HEK293T (cell line): ENCODE results near the gene OPCML.

Experiments
- CTCF ChIA-PET: fragments of 350-600 bp; formaldehyde crosslinking; extraction: SDS; loops from one replicate; lab custom pipeline; 2021; ENCODE audit warnings: antibody characterized with exemption, inconsistent platforms; lab: Yijun Ruan, JAX
- POLR2A ChIA-PET: fragments of 350-600 bp; formaldehyde crosslinking; extraction: SDS; loops from one replicate; lab custom pipeline; 2020; ENCODE audit warnings: antibody characterized with exemption, inconsistent platforms; lab: Yijun Ruan, JAX
- DNase-seq: peaks from one replicate; pipeline ENCODE4 v3.0.0; 2012; ENCODE audit warnings: mixed read lengths; ENCODE audit errors: extremely low spot score
- ARNT ChIP-seq: fragments of 450-650 bp; IDR thresholded peaks from 2 replicates; pipeline ENCODE4 v1.6.1; 2017; ENCODE audit warnings: mild to moderate bottlenecking
- BHLHE40 ChIP-seq: fragments of 450-650 bp; IDR thresholded peaks from 2 replicates; pipeline ENCODE4 v1.6.1; 2016; ENCODE audit warnings: mild to moderate bottlenecking, moderate library complexity, borderline replicate concordance
- CTBP1 ChIP-seq: fragments of 450-650 bp; IDR thresholded peaks from 2 replicates; pipeline ENCODE4 v1.6.1; 2016; ENCODE audit warnings: borderline replicate concordance
- ELF4 ChIP-seq: fragments of 450-650 bp; IDR thresholded peaks from 2 replicates; pipeline ENCODE4 v1.6.1; 2017; ENCODE audit warnings: antibody characterized with exemption
- FOXA1 ChIP-seq: fragments of 450-650 bp; IDR thresholded peaks from 2 replicates; pipeline ENCODE4 v1.6.1; 2016; ENCODE audit warnings: mild to moderate bottlenecking
- FOXK2 ChIP-seq: fragments of 450-650 bp; IDR thresholded peaks from 2 replicates; pipeline ENCODE4 v1.6.1; 2016; ENCODE audit warnings: mild to moderate bottlenecking
- FOXM1 ChIP-seq: fragments of 450-650 bp; IDR thresholded peaks from 2 replicates; pipeline ENCODE4 v1.6.1; 2017; ENCODE audit warnings: mild to moderate bottlenecking, borderline replicate concordance
- HDGF ChIP-seq: fragments of 450-650 bp; IDR thresholded peaks from 2 replicates; pipeline ENCODE4 v1.6.1; 2017; ENCODE audit warnings: antibody characterized with exemption, borderline replicate concordance
- L3MBTL2 ChIP-seq: fragments of 450-650 bp; conservative IDR thresholded peaks from 2 replicates; pipeline ENCODE4 v1.6.1; 2016; ENCODE audit warnings: mild to moderate bottlenecking
- LEF1 ChIP-seq: fragments of 450-650 bp; IDR thresholded peaks from 2 replicates; pipeline ENCODE4 v1.6.1; 2017; ENCODE audit warnings: mild to moderate bottlenecking, borderline replicate concordance
- NFRKB ChIP-seq: fragments of 450-650 bp; IDR thresholded peaks from 2 replicates; pipeline ENCODE4 v1.6.1; 2016; ENCODE audit warnings: mild to moderate bottlenecking, moderate library complexity
- SP1 ChIP-seq: fragments of 450-650 bp; IDR thresholded peaks from 2 replicates; pipeline ENCODE4 v1.6.1; 2017
- SUZ12 ChIP-seq: fragments of 450-650 bp; IDR thresholded peaks from 2 replicates; pipeline ENCODE4 v1.6.1; 2016; ENCODE audit warnings: mild to moderate bottlenecking
- TARDBP ChIP-seq: fragments of 450-650 bp; IDR thresholded peaks from 2 replicates; pipeline ENCODE4 v1.6.1; 2016
- ZNF384 ChIP-seq: fragments of 450-650 bp; IDR thresholded peaks from 2 replicates; pipeline ENCODE4 v1.6.1; 2016
- TF ChIP-seq, protein P1 (sequence below): fragments of 450-650 bp; IDR thresholded peaks from 2 replicates; pipeline ENCODE4 v1.6.1; 2016

OPCML gene

DNA sequence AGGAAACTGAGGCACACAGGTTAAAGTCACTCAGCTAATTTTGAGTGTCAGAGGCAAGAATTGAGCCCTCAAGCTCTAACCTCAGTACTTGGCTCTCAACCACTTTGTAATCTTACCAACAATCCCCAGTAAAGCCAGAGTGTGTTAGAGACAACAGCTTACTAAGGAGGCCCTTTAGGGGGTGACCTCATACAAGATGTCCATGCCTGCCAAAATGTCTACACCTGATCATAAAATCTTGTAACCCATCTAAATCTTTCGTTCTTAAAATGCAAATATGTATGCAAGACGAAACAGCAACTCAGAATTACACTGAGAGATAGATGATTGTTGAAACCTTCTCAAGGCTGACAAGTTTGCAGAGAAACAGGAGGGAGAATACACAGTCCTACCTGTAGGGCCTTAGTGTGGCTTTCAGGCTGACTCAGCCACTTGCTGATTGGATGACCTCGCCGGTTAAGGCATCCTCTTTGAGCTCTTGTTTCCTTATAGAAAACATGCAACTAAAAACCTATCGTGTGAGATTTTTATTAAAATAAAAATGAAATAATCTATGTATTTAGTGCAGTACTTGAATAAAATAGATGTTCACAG, 143.2 kb downstream of the OPCML start:
- TF ChIP-seq ELF4 (no peak), LEF1 (no peak), SUZ12 (no peak), SP1 (no peak), BHLHE40 (no peak), FOXA1 (no peak), FOXK2 (no peak), TARDBP (no peak), ZNF384 (no peak), CTBP1 (no peak), FOXM1 (no peak), ARNT (no peak), HDGF (no peak), L3MBTL2 (no peak), NFRKB (no peak)
- TF ChIP-seq, protein P1, sequence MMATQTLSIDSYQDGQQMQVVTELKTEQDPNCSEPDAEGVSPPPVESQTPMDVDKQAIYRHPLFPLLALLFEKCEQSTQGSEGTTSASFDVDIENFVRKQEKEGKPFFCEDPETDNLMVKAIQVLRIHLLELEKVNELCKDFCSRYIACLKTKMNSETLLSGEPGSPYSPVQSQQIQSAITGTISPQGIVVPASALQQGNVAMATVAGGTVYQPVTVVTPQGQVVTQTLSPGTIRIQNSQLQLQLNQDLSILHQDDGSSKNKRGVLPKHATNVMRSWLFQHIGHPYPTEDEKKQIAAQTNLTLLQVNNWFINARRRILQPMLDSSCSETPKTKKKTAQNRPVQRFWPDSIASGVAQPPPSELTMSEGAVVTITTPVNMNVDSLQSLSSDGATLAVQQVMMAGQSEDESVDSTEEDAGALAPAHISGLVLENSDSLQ, result no peak
- POLR2A ChIA-PET, result no interaction called here
- CTCF ChIA-PET, result no interaction called here

DNA sequence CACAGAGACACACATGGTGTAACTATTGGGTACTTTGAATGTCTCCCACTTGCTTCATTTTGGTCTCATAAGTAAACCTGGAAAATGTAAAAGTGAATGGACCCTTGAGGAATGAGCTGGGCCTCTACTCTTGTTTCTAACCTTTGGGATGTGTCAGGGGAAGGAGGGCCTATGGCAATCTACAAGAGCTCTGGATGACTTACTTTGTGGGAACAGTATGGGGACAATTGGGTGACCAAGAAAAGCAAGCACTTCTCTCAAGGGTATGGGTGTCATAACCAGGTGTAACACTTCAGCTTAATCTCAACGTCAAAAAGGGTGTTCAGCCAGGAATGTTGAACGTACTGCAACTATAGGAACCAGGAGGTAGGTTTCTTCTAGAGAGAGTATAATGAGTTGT, 144.0 kb downstream of the OPCML start:
- ChIA-PET CTCF (no interaction called here), POLR2A (no interaction called here)
- TF ChIP-seq SUZ12 (no peak), FOXA1 (no peak)

More for the DNA sequence above, 143.2 kb downstream of the OPCML start:
- DNase-seq, result no peak

DNA sequence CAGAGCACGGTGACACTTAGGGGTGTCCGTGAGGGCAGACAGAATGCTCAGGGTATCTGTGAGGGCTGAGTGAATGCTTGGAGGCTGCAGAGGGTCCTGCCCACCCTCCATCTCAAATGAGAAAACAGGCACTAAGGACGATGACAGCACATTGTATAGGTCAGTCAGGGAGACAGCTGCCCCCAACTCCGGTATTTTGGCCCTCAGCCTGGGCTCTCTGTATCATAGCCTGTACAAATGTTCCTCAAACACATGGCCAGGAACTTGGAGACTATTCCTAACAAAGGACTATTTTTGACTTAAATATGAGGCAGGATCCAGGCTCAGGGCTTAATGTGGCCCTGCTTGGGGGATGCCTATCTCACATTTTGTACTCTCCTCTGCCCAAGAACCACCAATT, 145.4 kb downstream of the OPCML start:
- CTCF ChIA-PET, result no interaction called here
- no peak for DNase-seq
- POLR2A ChIA-PET, result no interaction called here
- TF ChIP-seq HDGF (no peak), SP1 (no peak), BHLHE40 (no peak), CTBP1 (no peak), TARDBP (no peak), SUZ12 (no peak), ELF4 (no peak)

More for the DNA sequence above, 144.0 kb downstream of the OPCML start:
- no peak for DNase-seq

DNA sequence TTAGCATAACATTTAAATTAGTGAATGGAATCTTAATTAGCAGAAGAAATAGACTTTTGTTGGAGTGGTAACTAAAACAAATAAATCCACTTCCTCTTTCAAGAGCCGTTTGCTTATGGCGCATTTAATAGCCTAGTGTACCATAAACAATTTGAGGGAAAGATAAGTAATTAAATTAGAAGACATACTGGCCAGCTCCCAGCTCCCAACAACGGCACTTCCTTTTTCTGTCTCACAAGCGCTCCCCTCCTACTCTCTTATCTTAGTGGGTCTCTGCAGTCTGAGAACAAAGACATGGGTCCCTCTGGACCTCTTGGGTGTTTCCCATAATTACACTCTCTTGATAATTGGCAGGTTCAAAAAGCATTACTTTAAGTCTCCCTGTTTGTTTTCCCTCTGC, 146.0 kb downstream of the OPCML start:
- CTCF ChIA-PET, result no interaction called here
- TF ChIP-seq FOXA1 (no peak), LEF1 (no peak), BHLHE40 (no peak), L3MBTL2 (no peak), ELF4 (no peak), ZNF384 (no peak), SP1 (no peak), FOXK2 (no peak), HDGF (no peak), FOXM1 (no peak), TARDBP (no peak), SUZ12 (no peak), CTBP1 (no peak), ARNT (no peak), NFRKB (no peak)
- TF ChIP-seq, protein P1, result no peak
- POLR2A ChIA-PET, result no interaction called here
- no peak for DNase-seq

DNA sequence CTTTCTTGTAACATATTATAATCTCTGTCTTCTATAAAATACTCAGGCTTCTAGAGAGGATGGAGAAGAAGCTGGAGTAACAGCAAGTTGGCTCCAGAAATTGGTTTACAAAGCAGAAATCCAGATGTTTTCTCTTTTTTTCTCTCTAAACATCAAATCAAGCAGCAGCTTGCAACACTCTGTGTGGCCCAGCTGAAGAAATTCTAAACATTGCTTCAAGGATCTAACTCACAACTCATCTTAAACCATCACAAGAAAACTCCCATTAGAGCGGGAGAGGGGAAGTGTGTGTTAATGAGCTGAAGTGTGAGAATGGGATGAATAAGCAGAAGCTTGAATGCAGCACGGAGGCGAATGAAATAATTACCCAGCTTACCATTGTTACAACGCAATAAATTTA, 146.5 kb downstream of the OPCML start:
- CTCF ChIA-PET, result no interaction called here

DNA sequence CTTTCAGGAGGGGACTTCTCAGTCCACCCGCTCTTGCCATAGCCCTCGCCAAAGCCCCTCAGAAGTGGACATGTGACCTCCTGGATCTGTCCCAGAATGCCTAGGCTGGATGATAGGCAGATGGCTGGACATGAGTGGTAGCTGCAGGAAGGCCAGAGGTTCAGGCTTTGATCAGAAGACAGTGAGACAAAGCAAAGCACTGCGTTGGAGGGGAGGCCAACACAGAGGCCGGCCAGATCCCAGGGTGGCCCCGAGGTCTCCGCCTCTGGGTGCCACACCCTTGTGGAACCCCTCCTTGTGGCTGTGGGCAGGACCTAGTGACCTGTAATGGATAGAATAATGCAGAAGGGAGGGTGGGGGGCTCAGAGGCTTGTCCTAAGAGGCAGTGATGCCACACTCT, 147.6 kb downstream of the OPCML start:
- ChIA-PET CTCF (no interaction called here), POLR2A (no interaction called here)
- no peak for TF ChIP-seq NFRKB
- no peak for TF ChIP-seq ELF4
- no peak for TF ChIP-seq ARNT
- TF ChIP-seq, protein P1, result no peak
- no peak for TF ChIP-seq SP1
- no peak for TF ChIP-seq SUZ12
- no peak for TF ChIP-seq FOXK2
- no peak for TF ChIP-seq LEF1
- TF ChIP-seq TARDBP, result no peak
- TF ChIP-seq CTBP1, result no peak
- no peak for TF ChIP-seq HDGF
- TF ChIP-seq FOXA1, result no peak
- TF ChIP-seq BHLHE40, result no peak
- no peak for TF ChIP-seq FOXM1
- no peak for TF ChIP-seq ZNF384
- TF ChIP-seq L3MBTL2, result no peak
- no peak for DNase-seq

More for the DNA sequence above, 146.5 kb downstream of the OPCML start:
- POLR2A ChIA-PET, result no interaction called here
- TF ChIP-seq NFRKB (no peak), FOXM1 (no peak), BHLHE40 (no peak), ZNF384 (no peak), ARNT (no peak), HDGF (no peak)
- TF ChIP-seq, protein P1, result no peak
- DNase-seq, result no peak
